Measurements from ENCODE around the gene ANKRD39.

Gene ANKRD39

DNA sequence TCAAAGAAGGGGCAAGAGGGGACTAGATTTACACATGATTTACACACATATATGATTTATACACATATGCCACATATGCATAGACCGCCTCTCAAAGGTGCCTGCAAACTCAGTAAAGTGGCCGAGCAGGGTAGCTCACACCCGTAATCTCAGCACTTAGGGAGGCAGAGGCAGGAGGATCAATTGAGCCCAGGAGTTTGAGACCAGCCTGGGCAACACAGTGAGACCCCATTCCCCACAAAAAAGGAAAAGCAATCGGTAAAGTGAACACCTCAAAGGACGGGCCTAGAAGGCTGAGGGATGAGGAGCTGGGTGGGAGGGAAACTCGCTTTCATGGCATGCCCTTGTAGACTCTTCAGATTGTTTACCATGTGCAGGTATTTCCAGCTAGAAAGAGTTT lies 5.1 kb downstream of the ANKRD39 start:
- DNase-seq: no peak

DNA sequence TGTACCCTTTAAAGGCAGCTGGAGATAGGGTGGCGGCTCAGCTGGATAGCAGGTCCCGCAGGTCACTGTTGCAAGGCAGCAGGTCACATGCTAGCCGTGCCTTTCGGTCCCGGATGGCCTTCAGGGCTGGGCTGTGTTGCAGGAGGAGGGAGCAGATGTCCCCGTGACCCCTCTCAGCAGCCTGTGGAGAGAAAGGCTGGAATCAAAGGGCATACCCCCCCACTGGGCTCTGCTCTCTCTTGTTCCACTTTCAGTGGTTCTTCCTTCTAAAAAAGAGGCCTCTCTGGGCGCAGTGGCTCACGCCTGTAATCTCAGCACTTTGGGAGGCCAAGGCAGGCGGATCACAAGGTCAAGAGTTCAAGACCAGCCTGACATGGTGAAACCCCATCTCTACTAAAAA lies 9.6 kb downstream of the ANKRD39 start:
- no peak for DNase-seq

DNA sequence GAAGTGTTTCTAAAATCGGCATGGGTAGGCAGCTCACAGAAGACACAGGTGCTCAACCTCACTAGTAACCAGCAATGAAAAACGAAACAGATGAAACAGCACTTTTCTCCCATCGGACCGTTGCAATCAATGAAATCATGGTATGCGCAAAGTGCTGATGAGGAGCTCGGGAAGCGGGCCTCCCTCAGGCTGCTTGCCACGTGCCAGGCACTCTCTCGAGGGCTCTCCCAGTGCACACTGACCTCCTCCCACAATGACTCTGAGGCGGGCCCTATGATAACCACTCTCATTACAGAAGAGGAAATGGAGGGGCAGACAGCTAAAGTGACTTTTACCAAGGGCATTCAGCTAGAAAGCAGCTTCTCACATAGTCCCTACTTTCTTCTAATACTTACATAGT lies 10.2 kb downstream of the ANKRD39 start:
- DNase-seq: no peak

DNA sequence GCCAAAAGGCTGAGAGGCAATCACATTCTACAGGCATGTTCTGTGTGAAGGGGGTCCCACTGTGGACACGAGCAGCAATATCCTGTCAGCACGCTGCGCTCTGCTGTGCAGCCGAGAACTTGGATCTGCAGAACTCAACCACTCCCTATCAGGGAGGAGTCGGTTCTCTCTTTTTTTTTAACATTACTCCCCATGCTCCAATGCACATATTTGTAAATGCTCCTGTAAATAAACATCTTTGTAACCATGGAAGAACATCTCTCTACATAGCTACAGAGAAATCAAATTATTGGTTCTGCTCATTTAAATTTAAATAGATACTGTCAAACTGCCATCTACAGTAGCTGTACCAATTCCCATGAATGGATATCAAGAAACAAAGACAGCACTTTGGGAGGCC lies 11.0 kb downstream of the ANKRD39 start:
- DNase-seq: no peak

DNA sequence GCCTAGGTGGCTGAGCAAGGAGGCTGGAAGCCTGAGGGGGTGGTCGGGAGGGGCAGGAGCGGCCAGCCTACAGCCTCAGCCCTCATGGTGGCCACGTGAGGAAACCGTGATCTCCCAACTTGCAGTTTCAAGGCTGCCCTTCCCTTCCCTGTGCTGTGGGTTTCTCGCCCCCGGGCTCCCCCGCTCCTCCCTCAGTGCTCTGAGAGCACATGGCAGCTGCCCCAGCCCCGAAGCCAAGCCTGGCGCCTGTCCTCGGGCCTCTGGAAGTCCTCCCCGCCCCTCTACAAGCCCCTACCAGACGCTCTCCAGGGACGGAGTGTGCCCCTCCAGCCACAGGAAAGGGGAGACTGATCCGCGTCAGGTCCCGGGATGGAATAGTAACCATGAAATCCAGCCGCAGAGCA lies 13.4 kb downstream of the ANKRD39 start:
- no peak for DNase-seq

DNA sequence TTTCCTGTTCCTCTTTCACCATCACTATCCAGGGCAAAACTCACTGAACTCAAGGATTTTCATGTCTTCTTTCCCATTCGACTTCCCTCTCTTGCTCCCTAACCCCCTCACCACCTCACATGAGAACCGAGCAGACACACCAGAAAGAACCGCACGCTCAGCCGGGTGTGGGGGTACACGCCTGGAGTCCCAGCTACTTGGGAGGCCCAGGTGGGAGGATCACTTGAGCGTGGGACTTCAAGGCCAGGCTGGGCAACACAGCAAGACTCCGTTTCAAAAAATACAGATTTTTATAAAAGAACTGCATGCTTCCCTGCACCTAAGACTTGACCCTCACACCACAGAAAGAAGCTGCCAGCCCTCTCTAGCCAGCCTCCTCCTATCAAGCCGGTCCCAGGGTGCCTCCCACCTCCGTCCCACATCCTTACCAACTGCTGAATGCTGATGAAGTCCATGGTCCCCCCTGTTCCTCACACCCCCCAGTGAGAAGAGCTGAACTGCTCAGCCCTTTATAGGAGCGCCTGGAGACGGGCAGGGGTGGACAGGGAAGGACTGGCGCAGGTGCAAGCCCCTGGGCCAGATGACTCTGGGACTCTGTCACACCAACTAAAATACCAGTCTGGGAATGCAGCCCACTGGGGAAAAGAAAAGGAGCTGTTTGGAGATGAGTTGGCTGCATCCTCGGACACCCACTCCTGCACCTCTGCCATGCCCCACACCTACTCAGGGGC lies 14.1 kb downstream of the ANKRD39 start, which contains the start of gene ANKRD23:
Gene ANKRD23 (minus strand): TSS at position 484 of the 731 bp plus-strand sequence. CDS start 29 bp downstream, at position 455.
- DNase-seq: no peak

DNA sequence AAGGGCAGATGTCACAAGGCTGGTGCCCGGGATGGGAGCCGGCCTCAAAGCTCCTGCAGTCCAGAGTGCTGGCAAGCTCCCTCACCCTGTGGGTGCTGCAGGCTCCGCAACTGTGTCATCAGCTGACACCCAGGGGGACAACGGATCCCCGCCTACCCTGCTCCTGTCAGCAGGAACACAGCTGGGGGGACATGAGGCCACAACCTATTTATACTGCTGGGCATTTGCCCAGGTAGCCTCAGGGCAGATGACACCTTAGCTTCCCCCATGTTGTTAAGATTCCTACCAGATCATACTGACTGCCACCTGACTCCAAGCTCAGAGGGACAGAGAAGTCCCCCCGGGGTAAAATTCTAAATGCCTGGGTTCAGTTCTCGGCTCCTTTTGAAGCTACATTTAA lies 15.2 kb downstream of the ANKRD39 start:
- DNase-seq: no peak

DNA sequence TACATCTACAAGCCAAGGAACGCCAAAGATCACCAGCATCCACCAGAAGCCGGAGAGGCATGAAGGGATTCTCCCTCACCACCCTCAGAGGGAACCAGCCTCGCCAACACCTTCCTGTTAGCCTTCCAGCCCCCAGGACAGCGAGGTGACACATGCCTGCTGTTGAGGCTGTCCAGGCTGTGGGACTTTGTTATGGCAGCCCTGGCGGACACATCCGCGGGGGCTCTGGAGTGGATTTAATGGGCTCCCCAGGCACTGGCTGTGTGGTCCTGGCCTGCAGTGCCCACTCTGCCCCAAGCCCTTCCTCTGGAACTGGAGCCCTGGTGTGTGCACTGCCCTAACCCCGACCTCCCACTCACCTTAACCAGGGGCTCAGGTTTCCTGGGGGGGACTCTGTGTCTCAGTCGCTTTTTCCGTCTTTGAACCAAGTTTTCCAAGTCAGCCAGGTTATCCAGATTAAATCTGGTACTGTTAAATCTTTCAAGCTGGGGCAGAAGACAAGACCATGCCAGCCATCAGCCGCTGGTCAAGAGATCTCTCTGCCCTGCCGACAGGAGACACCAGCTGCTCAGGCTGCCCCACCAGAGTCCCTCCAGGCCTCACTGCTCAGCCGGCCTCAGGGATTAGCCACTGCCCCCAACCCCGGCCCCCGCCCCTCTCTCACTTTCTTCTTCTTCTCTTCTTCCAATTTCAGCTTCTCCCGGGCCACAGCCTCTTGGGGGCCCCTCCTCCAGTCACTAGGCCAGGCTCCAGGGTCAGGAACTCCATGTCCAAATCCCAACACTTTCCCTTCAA lies 15.9 kb downstream of the ANKRD39 start:
- DNase-seq: no peak

DNA sequence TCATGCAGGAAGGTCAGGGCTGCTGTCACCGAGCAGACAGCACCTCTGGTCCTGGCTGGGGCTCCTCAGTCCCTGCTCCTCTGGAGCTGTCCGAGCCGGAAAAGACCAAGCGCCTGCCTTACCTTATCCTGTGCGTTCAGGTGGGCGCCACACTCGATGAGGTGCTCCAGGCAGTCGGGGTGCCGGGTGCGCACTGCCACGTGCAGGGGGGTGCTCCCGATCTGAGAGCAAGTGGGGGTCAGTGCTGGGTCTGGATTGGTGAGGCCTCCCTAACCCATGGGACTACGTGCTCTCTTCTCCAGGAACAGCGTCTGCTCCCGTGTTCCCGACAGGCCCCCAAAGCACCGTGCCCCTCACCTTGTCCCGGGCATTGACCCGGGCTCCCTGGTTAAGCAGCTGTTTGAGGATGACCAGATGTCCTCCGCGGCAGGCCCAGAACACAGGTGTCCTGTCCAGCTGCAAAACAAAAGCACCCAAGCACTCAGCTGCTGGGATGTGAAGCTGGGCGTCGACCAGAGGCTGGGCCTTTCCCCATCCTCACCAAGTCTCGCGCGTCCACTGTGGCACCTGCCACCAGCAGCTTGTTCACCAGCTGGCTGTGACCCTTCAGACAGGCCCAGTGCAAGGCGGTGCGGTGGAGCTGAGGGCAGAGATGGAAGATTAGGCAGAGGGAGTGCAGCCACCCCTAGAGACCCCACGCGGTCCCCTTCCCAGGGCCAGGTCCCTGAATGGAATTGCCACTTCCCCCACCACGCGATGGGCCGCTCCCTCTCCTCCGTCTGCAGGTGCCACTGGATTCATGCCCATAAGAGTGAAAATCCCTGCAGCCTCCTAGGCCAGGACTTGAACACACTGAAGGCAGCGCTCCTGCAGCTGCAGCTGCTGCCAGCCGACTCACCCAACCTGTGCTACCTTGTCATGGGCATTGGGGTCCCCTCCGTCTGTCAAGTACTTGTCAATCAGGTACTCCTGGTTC lies 17.7 kb downstream of the ANKRD39 start:
- DNase-seq: no peak

DNA sequence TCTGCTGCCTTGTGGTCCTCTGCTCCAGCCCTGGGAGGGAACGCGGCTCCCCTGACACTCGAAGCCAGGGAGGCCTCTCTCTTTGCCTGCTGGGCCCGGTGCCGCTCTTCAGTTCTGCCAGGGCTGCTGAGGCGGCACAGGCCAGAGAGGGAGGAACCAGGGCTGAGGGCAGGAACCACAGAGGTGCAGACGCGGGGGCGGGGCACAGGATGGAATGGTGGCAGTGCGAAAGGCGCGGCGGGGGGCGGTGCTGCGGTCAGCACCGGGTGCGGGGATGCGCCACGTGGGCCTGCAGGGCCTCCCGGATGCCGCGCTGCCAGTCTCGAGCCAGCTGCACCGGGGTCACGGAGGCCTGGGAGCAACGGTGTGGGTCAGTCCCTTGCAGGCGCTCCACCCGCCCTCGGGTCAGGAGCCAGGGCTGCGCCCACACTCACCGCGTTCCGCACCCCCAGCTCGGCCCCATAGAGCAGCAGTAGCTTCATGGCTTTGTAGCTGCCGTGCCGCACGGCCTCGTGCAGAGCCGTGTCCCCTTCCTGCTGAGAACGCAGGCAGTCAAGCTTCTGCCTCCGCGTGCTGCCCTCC lies 18.4 kb downstream of the ANKRD39 start:
- no peak for DNase-seq

DNA sequence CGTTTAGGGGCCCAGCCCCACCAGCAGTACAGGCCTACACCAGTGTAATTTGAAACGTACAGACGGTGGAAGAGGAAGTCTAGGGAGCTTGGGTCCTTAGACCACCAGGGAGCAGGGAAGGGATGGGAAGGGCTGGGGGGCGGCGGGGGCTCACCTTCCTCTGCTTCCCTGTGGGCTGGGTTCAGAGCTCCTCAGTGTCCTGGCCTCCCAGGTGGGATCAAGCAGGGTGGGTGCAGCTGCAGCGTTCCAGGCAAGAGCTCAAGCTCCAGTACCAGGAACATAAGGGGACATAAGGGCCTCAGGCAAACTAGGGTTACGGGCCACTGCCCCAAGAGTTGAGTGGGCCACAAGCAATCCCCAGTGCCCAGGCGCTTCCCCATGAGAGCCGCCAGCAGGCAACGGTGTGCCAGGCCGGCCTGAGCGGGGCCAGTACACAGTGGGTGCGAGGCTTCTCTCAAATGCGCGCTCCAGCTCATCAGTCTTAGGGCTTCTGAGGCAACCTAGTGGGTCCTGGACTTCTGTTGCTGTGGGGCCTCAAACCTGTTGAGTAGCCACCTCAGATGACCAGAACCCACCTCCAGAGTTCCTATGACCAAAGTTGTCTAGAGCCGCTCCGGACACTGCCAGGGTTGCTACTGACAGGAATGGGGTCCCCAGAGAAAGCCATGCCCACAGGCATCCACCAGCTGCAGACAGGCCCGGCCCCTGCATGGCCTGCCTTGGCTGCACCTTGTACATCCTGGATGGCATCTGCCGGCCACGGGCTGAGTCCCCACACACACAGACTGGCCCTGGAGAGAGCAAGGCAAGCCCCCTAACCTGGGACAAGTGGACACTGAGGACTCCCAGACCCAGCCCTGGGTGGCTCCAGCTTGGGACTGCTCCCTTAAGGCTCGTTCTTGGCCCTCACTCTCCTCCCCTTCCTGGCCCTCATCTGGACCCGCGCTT lies 19.2 kb downstream of the ANKRD39 start:
- DNase-seq: no peak

DNA sequence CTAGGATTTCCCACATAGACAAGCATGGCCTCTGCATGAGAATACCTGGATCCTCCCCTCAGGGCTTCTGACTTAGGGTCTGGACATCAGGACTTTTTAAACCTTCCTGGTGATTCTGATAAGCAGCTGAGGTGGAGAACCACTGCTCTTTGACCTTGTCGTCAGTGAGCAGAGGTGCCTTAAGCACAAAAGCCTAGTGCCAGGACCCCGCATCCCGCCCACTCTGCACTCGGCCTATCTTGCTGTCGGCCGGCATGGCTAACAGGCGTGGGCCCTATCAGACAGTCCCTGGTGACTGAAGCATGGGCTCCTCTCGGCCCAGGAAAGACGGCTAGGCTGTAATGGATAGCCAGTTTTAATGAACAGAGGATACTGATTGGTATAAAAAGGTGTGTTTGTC lies 20.2 kb downstream of the ANKRD39 start:
- no peak for DNase-seq

DNA sequence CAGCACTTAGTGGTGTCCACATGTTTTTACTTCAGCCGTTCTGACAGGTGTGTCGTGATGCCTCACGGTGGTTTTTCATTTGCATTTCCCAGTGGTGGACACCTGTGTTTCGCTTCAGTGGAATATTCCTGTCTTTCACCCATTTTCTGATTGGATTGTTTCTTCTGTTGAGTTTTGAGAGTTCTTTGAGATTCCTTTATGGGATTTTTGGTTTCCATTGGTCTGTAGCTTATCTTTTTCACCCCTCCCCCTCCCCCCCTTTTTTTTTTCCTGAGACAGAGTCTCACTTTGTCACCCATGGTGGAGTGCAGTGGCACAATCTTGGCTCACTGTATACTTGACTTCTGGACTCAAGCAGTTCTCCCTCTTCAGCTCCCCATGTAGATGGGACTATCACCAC lies 22.0 kb downstream of the ANKRD39 start:
- DNase-seq: no peak

DNA sequence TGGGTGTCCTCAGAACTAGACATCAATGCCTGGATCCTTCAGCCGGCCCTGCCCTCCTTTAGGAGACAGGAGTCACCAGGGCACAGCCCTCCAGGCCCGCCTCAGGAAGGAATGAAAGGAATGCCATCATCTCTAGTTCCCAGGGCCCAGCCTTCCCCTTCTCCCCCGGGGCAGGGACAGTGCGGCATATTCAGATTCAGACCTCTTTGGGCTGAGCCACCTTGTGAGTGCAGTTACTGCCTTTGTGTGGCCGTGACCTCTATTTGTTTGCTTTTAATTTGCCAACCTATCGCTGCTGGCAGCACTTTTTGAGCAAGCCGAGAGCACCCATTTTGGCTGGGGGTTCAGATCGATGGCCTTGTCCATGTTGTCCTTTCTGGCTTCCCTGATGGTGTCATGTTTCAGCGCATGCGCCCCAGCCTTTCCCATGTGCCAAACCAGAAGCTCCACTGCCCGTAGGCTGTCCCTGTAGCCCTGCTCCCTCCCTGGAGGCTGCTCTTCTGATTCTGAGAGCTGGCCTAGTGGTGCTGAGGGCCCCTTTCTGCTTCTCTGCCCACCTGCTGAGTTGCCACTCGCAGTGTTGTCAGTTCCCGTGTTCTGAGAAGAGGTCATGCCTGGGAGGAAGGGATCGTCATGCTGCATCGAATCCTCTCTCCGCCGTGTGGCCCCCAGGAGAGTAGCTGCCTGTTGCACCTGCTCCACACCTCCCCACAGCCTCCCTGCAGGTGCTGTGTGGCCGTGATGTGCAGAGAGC lies 24.9 kb downstream of the ANKRD39 start:
- no peak for DNase-seq

DNA sequence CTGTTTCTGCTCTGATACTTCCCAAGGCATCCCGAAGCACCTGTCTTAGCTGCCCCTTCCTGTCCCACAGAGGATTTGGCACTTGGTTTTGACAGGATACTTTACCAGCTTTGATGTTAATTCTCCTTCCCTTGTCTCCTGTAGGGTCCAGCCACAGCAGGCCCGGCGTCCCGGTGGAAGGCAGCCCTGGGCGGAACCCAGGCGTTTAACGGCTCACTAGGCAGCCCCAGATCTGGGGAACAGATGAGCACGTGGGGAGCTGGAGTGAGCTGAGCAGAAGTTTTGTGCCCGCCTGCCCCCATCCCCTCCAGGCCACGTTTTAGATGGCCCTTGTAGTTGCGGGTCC lies 25.4 kb downstream of the ANKRD39 start:
- no peak for DNase-seq

DNA sequence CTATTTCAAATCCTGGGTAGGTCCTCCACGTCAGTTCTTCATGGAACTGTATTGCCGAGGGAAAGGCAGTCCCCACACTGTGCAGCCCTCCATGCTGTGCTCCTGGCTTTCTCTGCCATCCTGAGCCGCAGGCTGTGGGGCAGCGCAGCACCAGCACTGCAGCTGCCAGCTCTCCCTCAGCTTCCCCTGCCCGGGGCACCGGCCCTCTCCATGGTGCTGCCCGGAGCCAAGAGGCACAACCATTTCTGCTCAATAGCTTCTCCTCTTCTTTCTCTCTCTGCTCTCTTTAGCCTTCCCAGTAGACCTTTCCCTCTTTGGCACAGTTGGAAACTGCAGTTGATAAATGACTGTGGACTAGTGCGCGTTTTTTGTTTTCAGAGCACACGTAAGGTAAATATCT lies 26.1 kb downstream of the ANKRD39 start:
- DNase-seq: no peak

DNA sequence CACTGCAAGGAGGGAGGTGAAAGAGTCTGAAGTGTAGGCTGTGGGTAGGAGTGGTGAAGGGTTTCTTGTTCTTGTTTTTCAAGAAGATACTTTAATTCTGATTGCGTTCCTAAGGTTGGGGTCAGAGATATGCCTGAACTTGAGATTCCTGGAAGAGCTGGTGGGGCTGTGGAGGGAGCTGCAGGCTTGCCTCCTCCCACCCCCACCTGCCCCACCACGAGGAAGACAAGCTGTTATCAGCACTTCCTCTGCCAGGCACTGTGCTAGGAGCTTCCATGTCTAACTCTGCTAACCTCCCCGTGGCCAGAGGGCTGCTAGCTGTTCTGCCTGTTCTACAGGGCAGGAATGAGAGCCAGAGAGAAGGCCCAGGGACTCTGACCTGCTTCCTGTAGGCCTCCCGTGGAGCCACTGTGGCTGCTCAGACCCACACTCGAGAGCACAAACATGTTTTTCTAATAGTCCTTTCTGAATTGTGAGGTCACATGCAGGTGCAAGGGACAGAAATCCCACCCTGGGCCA lies 27.7 kb downstream of the ANKRD39 start:
- no peak for DNase-seq

DNA sequence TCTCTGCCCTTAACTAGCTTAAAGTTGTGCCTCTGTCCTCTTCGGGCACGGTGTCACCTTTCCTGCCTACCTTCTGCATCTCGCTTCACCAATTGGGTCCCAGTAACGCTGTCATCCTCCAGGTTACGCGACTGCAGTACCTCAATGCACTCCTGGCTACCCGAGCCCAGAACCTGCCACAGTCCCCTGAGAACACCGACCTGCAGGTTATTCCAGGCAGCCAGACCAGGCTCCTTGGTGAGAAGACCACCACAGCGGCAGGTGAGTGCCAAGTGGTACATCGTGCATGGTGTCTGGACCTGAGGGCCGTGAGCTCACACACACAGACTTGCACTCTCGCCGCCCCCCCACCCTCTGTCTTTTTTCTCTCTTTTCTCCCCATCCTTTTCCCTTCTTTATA lies 28.9 kb downstream of the ANKRD39 start:
- DNase-seq: no peak

DNA sequence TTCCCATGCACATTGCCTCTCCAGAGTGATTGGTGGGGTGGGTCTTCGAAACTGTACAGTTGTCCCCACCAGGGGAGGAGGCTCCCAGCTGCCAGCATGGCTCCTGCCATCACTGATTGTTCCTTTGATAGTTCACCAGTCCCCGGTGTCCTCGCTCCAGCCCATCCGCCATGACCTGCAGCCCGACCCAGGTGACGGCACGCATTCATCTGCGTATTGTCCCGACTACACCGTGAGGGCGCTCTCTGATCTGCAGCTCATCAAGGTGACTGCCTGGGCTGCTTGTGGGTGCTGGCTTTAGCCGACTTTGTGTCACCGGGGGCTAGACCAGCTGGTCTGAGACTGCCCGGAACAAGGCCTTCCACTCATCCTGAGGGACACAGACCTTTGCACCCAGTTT lies 29.4 kb downstream of the ANKRD39 start:
- DNase-seq: no peak

DNA sequence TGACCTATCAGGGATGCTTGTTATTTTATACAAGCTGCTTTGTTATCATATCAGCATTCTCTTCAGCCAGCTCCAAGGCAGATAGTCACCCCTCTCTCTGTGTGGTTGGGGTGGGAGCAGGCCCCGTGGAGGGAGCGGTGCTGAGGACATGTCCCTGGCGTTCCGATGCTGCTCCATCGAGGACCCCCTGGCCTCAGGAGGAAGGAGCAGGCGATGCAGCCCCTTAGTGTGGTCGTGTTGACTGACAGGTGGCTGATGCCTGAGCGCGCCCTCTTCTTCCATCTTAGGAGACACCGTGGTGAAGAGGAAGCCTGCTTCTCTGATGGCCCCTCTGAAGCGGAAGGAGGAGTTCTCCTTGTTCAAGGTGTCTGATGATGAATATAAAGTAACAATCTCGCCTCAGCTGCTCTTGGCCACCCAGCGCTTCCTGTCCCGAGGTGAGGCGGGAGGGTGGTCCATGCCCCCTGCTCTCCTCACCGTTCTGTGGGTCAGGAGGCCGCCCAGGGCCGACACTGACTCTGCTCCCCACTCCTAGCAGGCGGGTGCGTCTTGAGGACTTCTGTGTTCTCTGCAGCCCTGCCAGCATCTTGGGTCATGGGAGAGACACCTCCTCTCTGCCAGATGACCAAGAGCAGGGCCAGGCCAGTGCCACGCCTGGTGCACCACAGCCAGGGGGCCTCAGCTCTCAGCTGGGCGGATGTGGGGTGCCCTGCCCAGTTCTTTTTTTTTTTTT lies 31.1 kb downstream of the ANKRD39 start:
- DNase-seq: no peak
